DND-41 (cell line): Measurements from ENCODE around the gene MAIP1.
"Not testable (repeated sequence)": the region's sequence is repeated elsewhere in the genome, so short reads cannot be mapped to it uniquely, and the experiment has no call there.

Experiments
- CTCF ChIP-seq: IDR thresholded peaks from 2 replicates; pipeline ENCODE4 v1.5.1; 2012; ENCODE audit warnings: borderline replicate concordance, low read length, moderate library complexity, mild to moderate bottlenecking; ENCODE audit not compliant: poor library complexity, severe bottlenecking; ENCODE audit errors: extremely low read depth
- EZH2 ChIP-seq: IDR thresholded peaks from 3 replicates; pipeline ENCODE4 v1.6.1; 2012; ENCODE audit warnings: borderline replicate concordance, low read depth, mild to moderate bottlenecking, moderate library complexity, low read length, inconsistent platforms; ENCODE audit not compliant: severe bottlenecking

GRCh38 chr2:199912553-199913114, 42.7 kb upstream of the MAIP1 start:
- not testable (repeated sequence) for TF ChIP-seq CTCF, EZH2
